ENCODE results near the gene ZNF501. TPM values are rescaled to one million over a fixed set of nuclear protein-coding genes. Genes with fewer than 3 reads are reported as not detected.
A peak's percentile ranks its signal among the peaks of the same experiment; 100 is the strongest.

Gene ZNF501
- total RNA-seq: 5.6 TPM

DNA sequence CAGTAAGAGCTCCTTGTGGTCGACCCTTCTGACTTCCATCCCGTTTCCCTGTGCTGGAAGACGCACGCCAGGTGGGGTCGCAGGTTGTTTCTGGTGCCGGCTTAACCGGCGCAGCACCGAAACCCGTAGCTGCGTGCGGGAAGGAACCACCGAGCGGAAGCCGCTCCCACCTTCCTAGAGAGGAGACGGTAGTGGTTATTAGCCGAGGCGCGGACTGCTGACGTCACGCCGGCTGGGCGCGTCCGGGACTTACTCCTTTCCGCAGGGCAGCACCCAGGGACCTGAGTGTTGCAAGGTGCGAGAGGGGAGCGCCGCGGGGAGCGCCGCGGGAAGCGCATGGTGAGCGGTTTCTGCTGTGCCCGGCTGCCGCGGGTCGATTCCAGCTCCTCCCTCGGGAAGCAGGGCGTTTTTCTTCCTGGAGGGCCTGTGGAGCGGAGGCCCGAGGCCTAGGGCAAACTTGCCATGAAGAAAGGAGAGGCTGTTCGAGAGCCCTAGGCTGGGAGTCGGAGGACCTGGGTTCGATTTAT lies at the start of gene ZNF501:
Gene ZNF501 (plus strand): TSS at position 252 of the 527 bp plus-strand sequence. CDS start 4,787 bp downstream, outside the sequence.
- DNase-seq (ENCODE audit: low spot score): peak; percentile 95

DNA sequence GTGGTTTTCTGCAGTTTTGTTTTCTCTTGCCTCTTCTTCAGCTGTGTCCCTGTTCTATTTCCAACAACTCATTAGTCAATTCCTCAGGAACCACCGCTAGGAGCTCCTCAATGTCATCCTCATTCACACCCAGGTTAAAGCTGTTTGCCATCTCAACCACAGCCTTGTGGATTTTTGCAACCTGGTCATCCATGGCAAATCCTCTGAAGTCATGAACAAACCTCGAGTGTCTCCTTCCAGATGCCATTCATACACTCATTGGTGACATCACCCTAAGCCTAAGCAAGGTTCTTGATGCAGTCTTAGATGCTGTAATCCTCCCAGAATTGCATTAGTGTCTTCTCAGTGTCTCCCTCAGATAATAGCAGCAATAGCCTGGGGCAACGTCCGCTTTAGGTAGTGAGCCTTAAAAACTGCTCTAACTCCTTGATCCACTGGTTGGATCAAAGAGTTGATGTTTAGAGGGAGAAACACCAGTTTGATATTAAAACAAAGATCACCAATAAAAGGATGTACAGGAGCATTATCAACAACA lies 48.4 kb upstream of the ZNF501 start:
- no peak for DNase-seq (ENCODE audit: low spot score)

DNA sequence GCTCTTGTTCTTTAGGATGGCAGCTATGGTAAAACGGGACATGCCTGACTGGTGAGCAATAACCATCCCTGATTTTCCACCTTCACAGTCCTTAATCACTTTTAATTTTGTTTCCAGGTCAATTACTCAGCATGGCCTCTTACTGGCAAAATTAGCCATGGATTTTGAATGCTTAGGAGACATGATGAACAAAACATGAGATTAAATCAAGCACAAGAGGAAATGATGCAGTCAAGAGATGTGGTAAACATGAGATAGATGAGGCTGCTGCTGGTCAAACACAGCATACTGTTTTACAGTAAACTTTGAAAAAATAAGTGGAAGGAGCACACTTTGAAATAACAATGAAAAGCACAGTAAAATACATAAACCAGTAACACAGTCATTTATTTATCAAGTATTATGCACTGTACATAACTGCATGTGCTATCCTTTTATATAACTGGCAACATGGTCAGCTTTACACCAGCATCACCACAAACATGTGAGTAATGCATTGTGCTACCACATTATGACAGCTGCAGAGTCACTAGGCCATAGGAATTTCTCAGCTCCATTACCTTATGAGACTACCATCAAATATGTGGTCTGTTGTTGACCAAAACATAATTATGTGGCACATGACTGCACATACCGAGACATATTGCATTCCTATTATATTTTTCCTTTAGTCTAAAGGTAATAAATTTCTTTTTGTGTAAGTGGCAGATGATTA lies 47.1 kb upstream of the ZNF501 start:
- no peak for DNase-seq (ENCODE audit: low spot score)

DNA sequence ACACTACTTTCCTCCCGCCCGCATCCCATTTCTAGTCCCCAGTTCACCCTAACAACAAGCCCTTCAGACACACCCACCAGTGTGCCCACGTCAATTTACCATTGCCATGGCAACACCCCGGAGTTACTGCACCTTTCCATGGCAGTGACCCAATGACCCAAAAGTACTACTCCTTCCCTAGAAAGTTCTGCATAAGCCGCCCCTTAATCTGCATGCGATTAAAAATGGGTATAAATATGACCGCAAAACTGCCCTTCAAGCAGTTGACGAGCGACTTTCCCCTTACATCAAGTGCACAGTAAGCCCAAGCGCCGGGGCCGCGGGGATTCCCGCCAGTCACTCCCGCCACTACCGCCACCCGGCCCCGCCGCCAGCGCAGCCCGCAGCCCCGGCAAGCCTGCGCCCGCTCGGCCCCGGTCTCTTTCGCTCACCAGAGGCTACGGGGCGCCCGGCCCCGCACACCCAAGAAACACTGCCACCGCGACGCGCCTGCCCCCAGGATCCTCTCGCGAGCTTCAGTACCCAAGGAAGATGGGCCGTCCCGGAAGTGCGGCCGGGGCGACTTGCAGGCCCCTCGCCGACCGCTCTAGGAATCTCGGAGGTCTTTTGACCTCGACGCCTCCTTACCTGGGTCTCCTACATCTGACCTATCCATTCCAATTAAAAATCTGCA lies 44.2 kb upstream of the ZNF501 start:
- DNase-seq (ENCODE audit: low spot score): peak; percentile 75

DNA sequence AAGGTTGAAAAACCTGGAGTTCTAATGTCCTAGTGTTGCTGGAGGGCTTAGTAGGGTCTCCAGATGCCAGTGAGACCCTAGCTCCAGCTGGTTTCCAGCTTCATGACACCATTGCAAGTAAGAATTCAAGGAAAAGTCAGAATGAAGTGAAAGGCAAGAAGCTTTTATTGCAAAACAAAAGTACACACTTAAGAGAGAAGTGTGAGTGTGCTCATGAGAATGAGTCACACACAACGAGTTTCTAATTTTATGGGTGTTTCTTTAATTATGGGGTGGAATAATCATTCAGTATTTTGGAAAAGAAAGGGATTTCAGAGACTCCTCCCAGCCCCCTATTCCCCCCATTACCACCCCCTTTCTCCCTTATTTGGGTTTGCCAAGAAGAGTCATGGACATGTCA lies 41.5 kb upstream of the ZNF501 start:
- no peak for DNase-seq (ENCODE audit: low spot score)

DNA sequence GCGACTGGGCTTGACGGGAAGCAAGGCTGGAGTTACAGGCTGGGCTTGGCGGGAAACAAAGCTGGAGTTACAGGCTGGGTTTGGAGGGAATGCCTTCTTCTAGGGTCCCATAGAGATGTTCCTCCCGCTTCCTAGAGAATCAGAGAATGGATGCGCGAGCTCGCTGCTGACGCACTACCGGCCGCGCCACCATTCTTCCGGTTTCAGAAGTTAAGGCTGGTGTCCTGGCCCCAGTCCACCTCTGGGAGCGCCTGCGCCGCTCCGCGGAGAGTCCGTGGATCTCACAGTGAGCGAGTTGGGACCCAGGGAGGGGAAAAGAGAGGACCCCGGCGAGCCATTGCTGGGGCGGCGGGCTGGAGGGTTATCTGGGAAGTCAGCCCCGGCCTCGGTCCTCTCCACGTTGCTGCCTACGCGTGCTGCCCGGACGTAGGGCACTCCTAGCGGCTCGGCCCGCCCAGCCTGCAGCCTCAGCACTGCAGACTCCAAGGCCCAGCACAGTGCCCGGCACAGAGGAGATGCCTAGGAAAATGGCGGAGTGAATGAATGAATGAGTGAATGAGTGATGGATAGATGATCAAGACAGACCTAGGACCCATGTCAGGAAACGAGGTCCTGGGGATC lies 16.9 kb upstream of the ZNF501 start, which contains the start of gene ZNF502:
Gene ZNF502 (plus strand): TSS at position 206 of the 621 bp plus-strand sequence. CDS start 7,602 bp downstream, outside the sequence.
- DNase-seq (ENCODE audit: low spot score): peak; percentile 91

DNA sequence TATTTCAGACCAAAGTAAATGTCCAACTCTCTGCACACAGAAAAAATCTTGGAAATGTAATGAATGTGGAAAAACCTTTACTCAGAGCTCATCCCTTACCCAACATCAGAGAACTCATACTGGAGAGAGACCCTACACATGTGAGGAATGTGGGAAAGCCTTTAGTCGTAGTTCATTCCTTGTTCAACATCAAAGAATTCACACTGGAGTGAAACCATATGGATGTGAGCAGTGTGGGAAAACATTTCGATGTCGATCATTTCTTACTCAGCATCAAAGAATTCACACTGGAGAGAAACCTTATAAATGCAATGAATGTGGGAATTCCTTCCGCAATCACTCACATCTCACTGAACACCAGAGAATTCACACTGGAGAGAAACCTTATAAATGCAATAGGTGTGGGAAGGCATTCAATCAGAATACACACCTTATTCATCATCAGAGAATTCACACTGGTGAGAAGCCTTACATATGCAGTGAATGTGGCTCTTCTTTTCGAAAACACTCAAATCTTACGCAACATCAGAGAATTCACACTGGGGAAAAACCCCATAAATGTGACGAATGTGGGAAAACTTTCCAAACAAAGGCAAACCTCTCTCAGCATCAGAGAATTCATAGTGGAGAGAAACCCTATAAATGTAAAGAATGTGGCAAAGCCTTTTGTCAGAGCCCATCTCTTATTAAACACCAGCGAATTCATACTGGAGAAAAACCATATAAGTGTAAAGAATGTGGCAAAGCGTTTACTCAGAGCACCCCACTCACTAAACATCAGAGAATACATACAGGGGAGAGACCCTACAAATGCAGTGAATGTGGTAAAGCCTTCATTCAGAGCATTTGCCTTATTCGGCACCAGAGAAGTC lies 8.0 kb upstream of the ZNF501 start:
- no peak for DNase-seq (ENCODE audit: low spot score)

DNA sequence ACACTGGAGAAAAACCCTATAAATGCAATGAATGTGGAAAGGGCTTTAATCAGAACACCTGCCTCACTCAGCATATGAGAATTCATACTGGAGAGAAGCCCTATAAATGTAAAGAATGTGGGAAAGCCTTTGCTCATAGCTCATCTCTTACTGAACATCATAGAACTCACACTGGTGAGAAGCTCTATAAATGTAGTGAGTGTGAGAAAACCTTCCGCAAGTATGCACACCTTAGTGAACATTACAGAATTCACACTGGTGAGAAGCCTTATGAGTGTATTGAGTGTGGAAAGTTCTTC lies 7.4 kb upstream of the ZNF501 start:
- DNase-seq (ENCODE audit: low spot score): no peak

DNA sequence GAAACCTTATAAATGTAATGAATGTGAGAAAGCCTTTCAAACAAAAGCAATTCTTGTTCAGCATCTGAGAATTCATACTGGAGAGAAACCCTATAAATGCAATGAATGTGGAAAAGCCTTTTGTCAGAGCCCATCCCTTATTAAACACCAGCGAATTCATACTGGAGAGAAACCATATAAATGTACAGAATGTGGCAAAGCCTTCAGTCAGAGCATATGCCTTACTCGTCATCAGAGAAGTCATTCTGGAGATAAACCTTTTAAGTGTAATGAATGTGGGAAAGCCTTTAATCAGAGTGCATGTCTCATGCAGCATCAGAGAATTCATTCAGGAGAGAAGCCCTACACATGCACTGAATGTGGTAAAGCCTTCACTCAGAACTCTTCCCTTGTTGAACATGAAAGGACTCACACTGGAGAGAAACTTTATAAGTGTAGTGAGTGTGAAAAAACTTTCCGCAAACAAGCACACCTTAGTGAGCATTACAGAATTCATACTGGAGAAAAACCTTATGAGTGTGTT lies 5.3 kb downstream of the ZNF501 start:
- no peak for DNase-seq (ENCODE audit: low spot score)

DNA sequence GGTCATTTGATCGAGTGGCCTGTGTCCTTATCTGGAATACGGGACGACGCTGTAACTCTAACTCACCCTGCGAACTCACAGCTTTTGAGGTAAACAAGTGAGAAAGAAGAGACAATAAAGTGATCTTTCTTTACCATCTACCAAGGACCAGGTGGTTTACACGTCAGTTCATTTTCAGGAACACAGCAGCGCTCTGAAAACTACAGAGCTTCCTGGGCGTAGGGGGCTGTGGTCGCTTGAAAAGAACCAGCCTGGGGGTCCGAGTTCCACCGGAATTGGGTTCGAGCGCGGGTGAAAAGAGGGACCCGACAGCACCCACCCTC lies 31.6 kb downstream of the ZNF501 start:
- no peak for DNase-seq (ENCODE audit: low spot score)

DNA sequence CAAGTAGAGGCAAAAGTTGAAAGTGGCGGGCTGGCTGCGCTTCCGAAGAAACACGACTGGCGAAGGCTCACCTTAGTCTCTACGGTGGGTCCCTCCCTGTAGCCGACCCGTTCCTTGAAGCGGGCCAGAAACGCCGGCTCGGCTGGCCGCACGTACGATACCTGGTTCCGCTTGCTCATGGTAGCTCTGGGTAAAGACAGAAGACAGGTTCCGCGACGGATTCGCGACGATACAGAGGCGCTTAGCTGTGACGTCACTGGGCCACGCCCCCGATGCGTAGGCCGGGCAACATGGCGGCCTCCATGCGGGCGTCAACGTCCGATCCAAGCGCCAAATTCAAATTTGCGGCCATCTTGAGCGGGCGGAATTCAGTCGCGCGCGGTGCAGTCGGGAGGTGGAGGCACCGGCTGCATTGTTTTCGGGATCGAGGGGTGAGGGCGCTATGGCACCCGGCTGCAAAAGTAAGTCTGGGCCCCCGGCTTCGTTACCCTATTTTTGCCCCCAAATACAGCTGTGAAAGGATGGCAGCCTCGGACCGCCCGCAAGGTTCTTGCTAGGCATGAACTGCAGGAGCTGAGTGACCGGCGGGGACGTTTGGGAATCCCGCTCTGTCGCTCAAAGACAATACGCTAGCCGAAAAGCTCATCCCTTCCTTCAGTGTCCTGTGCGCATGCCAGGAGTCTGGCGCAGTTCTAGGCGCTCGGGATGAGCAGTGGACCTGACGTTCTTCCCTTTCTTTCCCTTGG lies 32.2 kb downstream of the ZNF501 start, which contains the start of the genes KIAA1143 and KIF15:
Gene KIAA1143 (minus strand): TSS at position 196 of the 746 bp plus-strand sequence. CDS start 17 bp downstream, at position 179.
Gene KIF15 (plus strand): TSS at position 371 of the 746 bp plus-strand sequence. CDS start 72 bp downstream, at position 443.
- peak; percentile 98 for DNase-seq (ENCODE audit: low spot score)

DNA sequence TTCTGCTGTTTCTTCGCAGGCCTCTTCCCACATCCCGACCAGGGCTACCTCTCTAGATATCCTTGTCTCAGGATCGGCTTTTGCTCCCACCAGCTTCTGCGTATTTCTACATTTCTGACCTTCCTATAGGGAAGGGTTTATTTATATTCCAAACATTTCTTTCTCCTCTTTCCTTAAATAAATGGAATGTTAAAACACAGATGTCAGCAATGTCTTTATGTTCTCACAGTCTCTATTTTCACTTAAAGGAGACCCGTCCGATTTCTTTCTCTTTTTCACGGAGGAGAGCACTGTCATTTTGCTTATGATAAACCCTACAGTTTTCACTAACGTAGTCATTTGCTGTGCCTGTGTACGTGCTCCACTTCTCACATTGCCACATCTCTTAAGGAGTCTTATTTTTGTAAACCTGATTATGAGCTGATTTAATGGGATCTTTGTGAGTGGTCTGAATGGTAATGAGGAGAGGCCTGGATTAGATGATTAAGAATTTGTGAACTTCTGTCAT lies 32.8 kb downstream of the ZNF501 start:
- no peak for DNase-seq (ENCODE audit: low spot score)

DNA sequence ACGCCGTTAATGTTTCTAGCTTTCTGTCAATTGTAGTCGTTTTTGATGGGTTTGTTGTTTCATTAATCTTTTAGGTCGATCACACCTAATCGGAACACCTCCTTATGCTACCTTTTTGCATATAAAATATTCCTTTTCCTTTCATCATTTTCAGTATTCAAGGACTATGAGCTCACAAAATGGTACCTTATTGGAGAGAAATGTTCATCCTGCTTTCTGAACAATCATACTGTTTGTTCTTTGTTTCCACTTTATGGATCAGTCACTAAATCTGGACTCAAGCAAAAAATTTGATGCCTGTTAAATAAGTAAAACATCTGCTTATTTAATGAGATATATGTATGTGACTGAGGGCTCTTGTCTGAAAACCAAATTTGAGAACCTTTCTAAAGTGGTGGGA lies 33.3 kb downstream of the ZNF501 start:
- DNase-seq (ENCODE audit: low spot score): no peak

DNA sequence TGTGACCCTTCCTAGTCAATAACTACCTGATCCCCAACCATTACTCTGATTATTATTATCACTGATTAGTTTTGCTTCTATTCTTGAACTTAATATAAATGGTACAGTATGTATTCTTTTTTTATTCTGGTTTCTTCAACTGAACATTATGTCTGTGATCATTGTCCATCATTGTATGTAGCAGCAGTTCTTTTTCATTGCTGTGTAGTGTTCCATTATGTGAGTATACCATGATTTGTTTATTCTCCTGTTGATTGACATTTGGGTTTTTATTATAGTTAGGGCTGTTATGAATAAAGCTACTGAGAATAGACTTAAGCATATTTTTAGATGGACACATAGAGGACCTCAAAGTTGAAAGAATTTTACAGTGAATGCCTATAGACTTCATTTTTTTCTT lies 34.8 kb downstream of the ZNF501 start:
- no peak for DNase-seq (ENCODE audit: low spot score)

DNA sequence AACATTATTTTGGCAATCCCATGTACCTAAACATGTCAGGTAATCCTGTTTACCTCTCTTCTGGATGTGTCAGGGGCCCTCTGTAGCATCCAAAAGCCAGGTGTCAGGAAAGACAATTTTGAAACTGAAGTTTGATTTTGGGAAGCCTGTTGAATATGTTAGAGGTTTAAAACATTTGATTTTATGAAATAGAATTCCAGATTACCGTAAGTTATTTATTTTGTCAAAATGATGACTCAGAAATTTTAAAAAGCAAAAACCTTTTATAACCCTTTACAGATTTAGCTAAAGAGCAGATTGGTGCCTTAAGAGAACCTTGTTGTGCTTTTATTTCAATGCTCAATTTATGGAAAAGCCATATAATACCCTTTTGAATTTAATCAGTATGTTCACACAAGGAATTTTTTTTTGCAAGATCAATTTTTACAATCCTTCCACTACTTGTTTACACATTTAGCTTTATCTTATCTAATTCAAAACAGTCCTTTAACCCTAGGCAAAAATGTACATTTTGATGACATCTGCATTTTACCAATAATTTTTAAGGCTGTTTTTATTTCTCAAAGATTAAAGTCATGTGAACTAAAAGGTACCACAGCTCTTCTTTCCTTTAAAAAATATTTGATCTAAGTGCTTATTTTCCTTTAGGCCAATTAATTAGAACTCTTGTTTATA lies 42.1 kb downstream of the ZNF501 start:
- no peak for DNase-seq (ENCODE audit: low spot score)

DNA sequence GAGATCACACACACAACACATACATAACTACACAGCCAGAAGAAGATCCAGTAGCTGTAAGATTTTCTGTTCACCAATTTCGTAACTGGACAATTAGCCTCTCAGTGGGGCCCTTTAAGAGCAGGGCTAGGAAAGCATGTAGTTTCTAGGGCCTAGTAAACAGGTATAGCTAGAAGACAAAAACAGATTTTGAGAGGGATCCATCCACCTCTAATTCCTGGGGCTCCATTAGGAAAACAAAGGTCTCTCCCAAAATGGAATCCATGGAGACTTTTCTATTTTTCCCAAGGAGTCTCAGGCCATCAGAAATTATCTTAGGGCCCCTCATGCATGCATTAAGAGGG lies 42.6 kb downstream of the ZNF501 start:
- no peak for DNase-seq (ENCODE audit: low spot score)

DNA sequence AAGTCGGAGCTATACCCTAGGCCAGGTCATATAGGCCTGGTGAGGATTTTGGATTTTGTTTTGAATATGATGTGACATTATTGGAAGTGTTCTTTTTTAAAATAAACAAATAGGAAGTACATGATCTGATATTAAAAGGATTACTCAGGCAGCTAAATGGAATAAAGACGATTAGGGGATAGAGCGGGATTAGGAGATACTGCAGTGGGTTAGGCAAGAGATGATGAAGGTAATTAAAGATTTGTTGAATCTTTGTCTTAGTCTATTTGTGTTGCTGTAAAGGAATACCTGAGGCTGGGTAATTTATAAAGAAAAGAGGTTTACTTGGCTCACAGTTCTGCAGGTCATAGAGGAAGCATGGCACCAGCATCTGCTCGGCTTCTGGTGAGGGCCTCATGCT lies 53.5 kb downstream of the ZNF501 start:
- DNase-seq (ENCODE audit: low spot score): no peak
